ENCODE results near the gene MTOR.

Gene MTOR

GRCh38 chr1:11273595-11274234, 11.4 kb upstream of the MTOR start:
- no peak for TF ChIP-seq REST (IDR thresholded peaks at IDR 0.05; ENCODE audit: insufficient read depth in 1 of 2, low read depth in 2 of 2, low read length in 2 of 2)
- TF ChIP-seq SIN3A (IDR thresholded peaks at IDR 0.05; ENCODE audit: borderline replicate concordance, insufficient read depth, low read length), result no peak
- TF ChIP-seq FOXP2 (optimal IDR thresholded peaks at IDR 0.05; ENCODE audit: borderline replicate concordance, extremely low read depth, extremely low read length, insufficient read depth), result no peak
- no peak for TF ChIP-seq POLR2AphosphoS5 (IDR thresholded peaks at IDR 0.05; ENCODE audit: low read depth, low read length)
- no peak for TF ChIP-seq TAF1 (IDR thresholded peaks at IDR 0.05; ENCODE audit: borderline replicate concordance, insufficient read depth, low read length)

GRCh38 chr1:11272832-11273594, 10.7 kb upstream of the MTOR start, which contains the start of gene UBIAD1:
UBIAD1 (plus strand) TSS chr1:11273198; CDS start chr1:11273532, 334 bp downstream.
- TF ChIP-seq SIN3A (IDR thresholded peaks at IDR 0.05; ENCODE audit: borderline replicate concordance, insufficient read depth, low read length) (peak; percentile 94; the same call in 1 of the 2 replicates), FOXP2 (optimal IDR thresholded peaks at IDR 0.05; ENCODE audit: borderline replicate concordance, extremely low read depth, extremely low read length, insufficient read depth) (no peak), POLR2AphosphoS5 (IDR thresholded peaks at IDR 0.05; ENCODE audit: low read depth, low read length) (peak; percentile 81), REST (IDR thresholded peaks at IDR 0.05; ENCODE audit: insufficient read depth in 1 of 2, low read depth in 2 of 2, low read length in 2 of 2) (peak in 1 of 2 experiments; percentile 18; a peak in 1 of 4 replicates), TAF1 (IDR thresholded peaks at IDR 0.05; ENCODE audit: borderline replicate concordance, insufficient read depth, low read length) (peak; percentile 81; the same call in 1 of the 2 replicates)

- TF ChIP-seq REST (IDR thresholded peaks at IDR 0.05; ENCODE audit: insufficient read depth in 1 of 2, low read depth in 2 of 2, low read length in 2 of 2) (no peak), FOXP2 (optimal IDR thresholded peaks at IDR 0.05; ENCODE audit: borderline replicate concordance, extremely low read depth, extremely low read length, insufficient read depth) (no peak), TAF1 (IDR thresholded peaks at IDR 0.05; ENCODE audit: borderline replicate concordance, insufficient read depth, low read length) (no peak), SIN3A (IDR thresholded peaks at IDR 0.05; ENCODE audit: borderline replicate concordance, insufficient read depth, low read length) (no peak), POLR2AphosphoS5 (IDR thresholded peaks at IDR 0.05; ENCODE audit: low read depth, low read length) (no peak)
These were observed 10.1 kb upstream of the MTOR start for GRCh38 chr1:11272544-11272831.

GRCh38 chr1:11266268-11267074, 4.1 kb upstream of the MTOR start:
- no peak for TF ChIP-seq POLR2AphosphoS5 (IDR thresholded peaks at IDR 0.05; ENCODE audit: low read depth, low read length)
- TF ChIP-seq SIN3A (IDR thresholded peaks at IDR 0.05; ENCODE audit: borderline replicate concordance, insufficient read depth, low read length), result no peak
- TF ChIP-seq REST (IDR thresholded peaks at IDR 0.05; ENCODE audit: insufficient read depth in 1 of 2, low read depth in 2 of 2, low read length in 2 of 2), result no peak
- TF ChIP-seq TAF1 (IDR thresholded peaks at IDR 0.05; ENCODE audit: borderline replicate concordance, insufficient read depth, low read length), result no peak

Measured in PFSK-1 (cell line).